ENCODE measurements around the gene GRWD1. TPM values are rescaled to one million over a fixed set of nuclear protein-coding genes. Genes with fewer than 3 reads are reported as not detected.

The GRWD1 gene
- total and polyA plus RNA-seq, 2 of the 4 experiments (the other 2 are of a cell fraction), result 22.0 to 22.5 TPM

DNA sequence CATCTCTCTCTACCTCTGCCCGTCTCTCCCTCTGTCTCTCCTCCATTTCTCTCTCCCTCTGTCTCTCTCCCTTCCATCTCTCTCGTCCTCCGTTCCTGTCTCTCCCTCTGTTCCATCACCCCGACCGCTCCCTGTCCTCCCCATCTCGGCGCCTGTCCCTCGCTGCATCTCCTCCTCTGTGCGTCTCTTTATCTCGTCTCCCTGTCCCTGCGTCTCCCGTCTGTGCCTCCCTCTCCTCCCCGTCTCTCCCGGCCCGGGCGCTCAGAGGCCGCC is 47.7 kb upstream of the GRWD1 start:
- in situ Hi-C loops (cut with MboI; ENCODE audit: low sequenced_read_pairs), result no loop called here
- H4K8ac ChIP-seq (ENCODE audit: low read depth in 2 of 2, low read length in 2 of 2), result peak overlapping the region; percentile 18 to 79; a peak in 3 of 4 replicates
- H3K4me3 ChIP-seq (ENCODE audit: insufficient read depth, low read depth, low read length), result peak overlapping the region; percentile 26
- H4K20me1 ChIP-seq (ENCODE audit: insufficient read depth, low read length), result no peaks in the 10 kb centered on the region; the same call in 1 of the 2 replicates
- H3K9me1 ChIP-seq (ENCODE audit: insufficient read depth, low read length), result peaks cover 3% of the 10 kb centered on the region; the same call in 1 of the 2 replicates
- H3K4me2 ChIP-seq (ENCODE audit: low read depth, low read length), result peak overlapping the region; percentile 64
- no peak overlapping the region for H2BK5ac ChIP-seq (ENCODE audit: low read depth, low read length, poor library complexity, severe bottlenecking)
- DNase-seq, result no peak
- peak overlapping the region; percentile 84 for H3K23ac ChIP-seq (ENCODE audit: low read depth, low read length)
- peak overlapping the region; percentile 37 for H3K14ac ChIP-seq (replicated peaks; ENCODE audit: low read depth, low read length)
- TF ChIP-seq, protein P1, sequence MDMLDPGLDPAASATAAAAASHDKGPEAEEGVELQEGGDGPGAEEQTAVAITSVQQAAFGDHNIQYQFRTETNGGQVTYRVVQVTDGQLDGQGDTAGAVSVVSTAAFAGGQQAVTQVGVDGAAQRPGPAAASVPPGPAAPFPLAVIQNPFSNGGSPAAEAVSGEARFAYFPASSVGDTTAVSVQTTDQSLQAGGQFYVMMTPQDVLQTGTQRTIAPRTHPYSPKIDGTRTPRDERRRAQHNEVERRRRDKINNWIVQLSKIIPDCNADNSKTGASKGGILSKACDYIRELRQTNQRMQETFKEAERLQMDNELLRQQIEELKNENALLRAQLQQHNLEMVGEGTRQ (IDR thresholded peaks at IDR 0.05; ENCODE audit: low read depth, low read length), result no peak
- TF ChIP-seq CHD1 (IDR thresholded peaks at IDR 0.05; ENCODE audit: low read depth, low read length), result no peak
- no peak for TF ChIP-seq BHLHE40 (IDR thresholded peaks at IDR 0.05; ENCODE audit: low read depth, low read length)
- no peak for TF ChIP-seq RCOR1 (IDR thresholded peaks at IDR 0.05; ENCODE audit: insufficient replicate concordance, low read length)
- no peak for TF ChIP-seq MAFK (IDR thresholded peaks at IDR 0.05; ENCODE audit: low read depth, low read length)
- no peak for TF ChIP-seq SMC3 (IDR thresholded peaks at IDR 0.05; ENCODE audit: low read depth, low read length)
- TF ChIP-seq, protein P2, sequence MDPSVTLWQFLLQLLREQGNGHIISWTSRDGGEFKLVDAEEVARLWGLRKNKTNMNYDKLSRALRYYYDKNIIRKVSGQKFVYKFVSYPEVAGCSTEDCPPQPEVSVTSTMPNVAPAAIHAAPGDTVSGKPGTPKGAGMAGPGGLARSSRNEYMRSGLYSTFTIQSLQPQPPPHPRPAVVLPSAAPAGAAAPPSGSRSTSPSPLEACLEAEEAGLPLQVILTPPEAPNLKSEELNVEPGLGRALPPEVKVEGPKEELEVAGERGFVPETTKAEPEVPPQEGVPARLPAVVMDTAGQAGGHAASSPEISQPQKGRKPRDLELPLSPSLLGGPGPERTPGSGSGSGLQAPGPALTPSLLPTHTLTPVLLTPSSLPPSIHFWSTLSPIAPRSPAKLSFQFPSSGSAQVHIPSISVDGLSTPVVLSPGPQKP (IDR thresholded peaks at IDR 0.05; ENCODE audit: borderline replicate concordance, low read depth, low read length), result no peak
- no peak for TF ChIP-seq MAZ (IDR thresholded peaks at IDR 0.05; ENCODE audit: borderline replicate concordance, low read depth, low read length)
- no peak for TF ChIP-seq FOS (IDR thresholded peaks at IDR 0.05; ENCODE audit: low read depth, low read length)
- TF ChIP-seq CEBPB (IDR thresholded peaks at IDR 0.05; ENCODE audit: low read depth, low read length), result no peak
- no peak for TF ChIP-seq NFE2L2 (IDR thresholded peaks at IDR 0.05; ENCODE audit: low read depth, low read length)
- no peak for TF ChIP-seq POLR2A (IDR thresholded peaks at IDR 0.05; ENCODE audit: low read depth, low read length)
- 33% methylated on average over 1 of the region's 17 CpGs; no CpG with 5 or more reads in 1 of the 2 experiments for WGBS, 2 experiments (ENCODE audit: extremely low coverage in 2 of 2, insufficient read length in 1 of 2)
- intact Hi-C loops (cut with micrococcal nuclease), result loop anchor here (10.0 kb wide), 1 partner anchor 73 kb away; the partner anchor contains the start of gene EMP3
- H3K4ac ChIP-seq (ENCODE audit: low read depth, low read length), result peak overlapping the region; percentile 83
- H3K27ac ChIP-seq (ENCODE audit: insufficient read depth, low read length), result no peak overlapping the region
- H3K9ac ChIP-seq (ENCODE audit: low read depth, low read length), result peak overlapping the region; percentile 42; the same call in 1 of the 2 replicates
- H2BK15ac ChIP-seq (ENCODE audit: low read depth, low read length), result no peak overlapping the region
- H4K91ac ChIP-seq (ENCODE audit: insufficient read depth, low read depth, low read length), result 0 out of 2 replicates have a peak overlapping the region, but pooled peaks have one; percentile 23
- peak overlapping the region; percentile 90 for H2AFZ ChIP-seq (replicated peaks; ENCODE audit: low read length, poor library complexity)
- H3K36me3 ChIP-seq (ENCODE audit: control insufficient read depth, insufficient read depth, low read length), result no peaks in the 10 kb centered on the region
- dilution Hi-C loops (cut with HindIII; ENCODE audit: low sequenced_read_pairs, unreplicated experiment), result no loop called here
- H4K5ac ChIP-seq (ENCODE audit: low read depth, low read length), result peak overlapping the region; percentile 30
- POLR2A ChIA-PET (ENCODE audit: unreplicated experiment), result no interaction called here
- H2AK5ac ChIP-seq (ENCODE audit: low read depth, low read length), result peak overlapping the region; percentile 82; the same call in 1 of the 2 replicates
- H2BK120ac ChIP-seq (ENCODE audit: low read depth, low read length), result peak overlapping the region; percentile 34; the same call in 1 of the 2 replicates
- peaks cover 50% of the 10 kb centered on the region for H3K27me3 ChIP-seq (ENCODE audit: control insufficient read depth, insufficient read depth, low read length)
- no peak overlapping the region for H2BK20ac ChIP-seq (ENCODE audit: low read depth, low read length)
- BruUV-seq (replicated peaks), result no TSS peak
- CTCF ChIA-PET, result no interaction called here
- no peaks in the 10 kb centered on the region for H3K9me3 ChIP-seq (ENCODE audit: control insufficient read depth, insufficient read depth, low read length)
- H3K56ac ChIP-seq (ENCODE audit: extremely low read depth, insufficient read depth, low read length), result no peak overlapping the region
- no peak overlapping the region for H3K18ac ChIP-seq (ENCODE audit: low read depth, low read length)
- H2AK9ac ChIP-seq (replicated peaks; ENCODE audit: low read depth, low read length, poor library complexity), result peak overlapping the region; percentile 78
- no peak for ATAC-seq (ENCODE audit: low read depth)
- no peaks in the 10 kb centered on the region for H3K79me1 ChIP-seq (ENCODE audit: low read depth in 1 of 2, low read length in 2 of 2)
- peaks cover 4% of the 10 kb centered on the region; the same call in 1 of the 2 replicates for H3K4me1 ChIP-seq (ENCODE audit: control insufficient read depth, insufficient read depth, low read length)
